Measurements from ENCODE around the gene PCDHA12.
"Not testable (repeated sequence)": the region's sequence is repeated elsewhere in the genome, so short reads cannot be mapped to it uniquely, and the experiment has no call there.

The PCDHA12 gene

GRCh38 chr5:140875085-140876065, at the start of gene PCDHA12:
TSS of gene PCDHA12 (plus strand) at chr5:140875308. CDS start at chr5:140875473, 165 bp downstream.
- DNase-seq, result no peak

- no peak for DNase-seq
Observed at GRCh38 chr5:140827704-140828361, 47.3 kb upstream of the PCDHA12 start, which contains the start of gene PCDHA6. TSS of gene PCDHA6 (plus strand) at chr5:140827960. CDS start at chr5:140828092, 132 bp downstream.

- no peak for DNase-seq
Observed at GRCh38 chr5:140828362-140828737, 46.8 kb upstream of the PCDHA12 start.

GRCh38 chr5:140829511-140830501, 45.3 kb upstream of the PCDHA12 start:
- not testable (repeated sequence) for DNase-seq

GRCh38 chr5:140833993-140834392, 41.1 kb upstream of the PCDHA12 start, which contains the start of gene PCDHA7:
TSS of gene PCDHA7 (plus strand) at chr5:140834269. CDS start at chr5:140834384, 115 bp downstream.
- no peak for DNase-seq

- DNase-seq, result not testable (repeated sequence)
Observed at GRCh38 chr5:140834439-140835008, 40.6 kb upstream of the PCDHA12 start.

- DNase-seq, result no peak
Observed at GRCh38 chr5:140835622-140836510, 39.2 kb upstream of the PCDHA12 start.

GRCh38 chr5:140840978-140841962, 33.8 kb upstream of the PCDHA12 start, which contains the start of gene PCDHA8:
TSS of gene PCDHA8 (plus strand) at chr5:140841187. CDS start at chr5:140841322, 135 bp downstream.
- DNase-seq, result no peak

GRCh38 chr5:140842798-140843733, 32.0 kb upstream of the PCDHA12 start:
- DNase-seq, result no peak

GRCh38 chr5:140848139-140849102, 26.7 kb upstream of the PCDHA12 start, which contains the start of gene PCDHA9:
TSS of gene PCDHA9 (plus strand) at chr5:140848382. CDS start at chr5:140848496, 114 bp downstream.
- DNase-seq, result not testable (repeated sequence)

- not testable (repeated sequence) for DNase-seq
Observed at GRCh38 chr5:140849831-140850634, 25.1 kb upstream of the PCDHA12 start.

GRCh38 chr5:140855772-140856674, 19.1 kb upstream of the PCDHA12 start, which contains the start of gene PCDHA10:
TSS of gene PCDHA10 (plus strand) at chr5:140855897. CDS start at chr5:140856049, 152 bp downstream.
- no peak for DNase-seq

GRCh38 chr5:140857177-140857986, 17.7 kb upstream of the PCDHA12 start:
- DNase-seq, result no peak

- DNase-seq, result no peak
Observed at GRCh38 chr5:140857987-140858240, 17.2 kb upstream of the PCDHA12 start.

Measured in CD4-positive, alpha-beta T cell treated with Interleukin-1 beta for 1 hour (primary cell).